Nephron progenitor cell (in vitro differentiated cells): Measurements from ENCODE around the gene CREB1.
"Not testable (repeated sequence)": the region's sequence is repeated elsewhere in the genome, so short reads cannot be mapped to it uniquely, and the experiment has no call there.

ENCODE experiments used
- DNase-seq: peaks from one replicate; pipeline ENCODE4 v3.0.0; 2021
- H3K27ac Mint-ChIP-seq: 2 replicates; pipeline ENCODE4 v1.8.0; 2021; ENCODE audit warnings: mild to moderate bottlenecking, moderate library complexity, mixed read lengths
- H3K27me3 Mint-ChIP-seq: 2 replicates; pipeline ENCODE4 v1.8.0; 2021; ENCODE audit warnings: mild to moderate bottlenecking, low read depth, mixed read lengths; ENCODE audit not compliant: poor library complexity
- H3K36me3 Mint-ChIP-seq: 2 replicates; pipeline ENCODE4 v1.8.0; 2021; ENCODE audit warnings: low read depth, mixed read lengths
- H3K4me1 Mint-ChIP-seq: 2 replicates; pipeline ENCODE4 v1.8.0; 2021; ENCODE audit warnings: mixed read lengths
- H3K4me3 Mint-ChIP-seq: 2 replicates; pipeline ENCODE4 v1.8.0; 2021; ENCODE audit warnings: mild to moderate bottlenecking, moderate library complexity, mixed read lengths
- H3K9me3 Mint-ChIP-seq: 2 replicates; pipeline ENCODE4 v1.8.0; 2021; ENCODE audit warnings: mild to moderate bottlenecking, moderate library complexity, mixed read lengths
- CTCF ChIP-seq: fragments of 200-600 bp; sonication (generic); IDR thresholded peaks from 2 replicates; pipeline ENCODE4 v1.5.0; 2021; ENCODE audit warnings: antibody characterized with exemption

The CREB1 gene

GRCh38 chr2:207491086-207491485 lies 38.7 kb upstream of the CREB1 start:
- peaks cover 4% of the 10 kb centered on the region for H3K27me3 Mint-ChIP-seq
- no peaks in the 10 kb centered on the region for H3K9me3 Mint-ChIP-seq
- no peak for TF ChIP-seq CTCF
- H3K27ac Mint-ChIP-seq = no peak overlapping the region
- no peak for DNase-seq
- H3K4me3 Mint-ChIP-seq = no peak overlapping the region
- H3K36me3 Mint-ChIP-seq = no peaks in the 10 kb centered on the region
- H3K4me1 Mint-ChIP-seq = peaks cover 14% of the 10 kb centered on the region

DNA sequence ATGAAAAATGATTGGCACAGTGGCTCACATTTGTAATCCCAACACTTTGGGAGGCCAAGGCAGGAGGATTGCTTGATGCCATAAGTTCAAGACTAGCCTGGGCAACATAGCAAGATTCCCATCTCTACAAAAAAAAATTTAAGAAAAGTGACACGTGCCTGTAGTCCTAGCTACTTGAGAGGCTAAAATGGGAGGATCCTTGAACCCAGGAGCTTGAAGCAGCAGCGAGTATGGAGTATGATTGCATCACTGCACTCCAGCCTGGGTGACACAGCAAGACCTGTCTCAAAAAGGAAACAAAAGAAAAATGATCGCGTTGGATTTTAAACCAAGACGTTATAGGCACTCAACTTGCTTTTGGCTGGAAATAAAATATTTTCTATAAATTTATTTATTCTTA lies 37.8 kb upstream of the CREB1 start:
- no peak overlapping the region for H3K27ac Mint-ChIP-seq
- no peaks in the 10 kb centered on the region for H3K36me3 Mint-ChIP-seq
- peaks cover 5% of the 10 kb centered on the region for H3K27me3 Mint-ChIP-seq
- DNase-seq = no peak
- no peak for TF ChIP-seq CTCF
- no peak overlapping the region for H3K4me3 Mint-ChIP-seq
- H3K4me1 Mint-ChIP-seq = peaks cover 14% of the 10 kb centered on the region
- H3K9me3 Mint-ChIP-seq = no peaks in the 10 kb centered on the region

GRCh38 chr2:207492461-207492860 lies 37.3 kb upstream of the CREB1 start:
- no peak overlapping the region for H3K27ac Mint-ChIP-seq
- no peak for DNase-seq
- peaks cover 14% of the 10 kb centered on the region for H3K4me1 Mint-ChIP-seq
- no peak overlapping the region for H3K4me3 Mint-ChIP-seq
- H3K27me3 Mint-ChIP-seq = peaks cover 7% of the 10 kb centered on the region
- TF ChIP-seq CTCF = no peak
- H3K9me3 Mint-ChIP-seq = no peaks in the 10 kb centered on the region
- no peaks in the 10 kb centered on the region for H3K36me3 Mint-ChIP-seq

DNA sequence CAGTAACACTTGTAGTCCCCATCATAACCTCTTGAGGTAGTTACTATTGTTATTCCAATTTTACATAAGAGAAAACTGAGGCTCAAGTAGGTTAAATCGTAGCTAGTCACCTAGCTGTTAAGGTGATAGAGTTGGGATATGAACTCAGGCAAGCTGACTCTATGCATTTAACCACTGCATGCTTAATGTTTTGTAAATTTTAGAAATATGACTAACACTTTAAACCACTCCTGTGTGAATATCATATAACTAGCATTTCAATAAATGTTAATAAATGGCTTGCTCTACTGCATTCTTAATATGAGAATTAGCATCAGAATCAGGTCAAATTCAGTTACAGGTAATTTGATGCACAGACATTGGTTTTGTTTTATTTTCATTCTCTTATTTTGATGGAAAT lies 35.6 kb upstream of the CREB1 start:
- Mint-ChIP-seq H3K4me3 (no peak overlapping the region), H3K36me3 (no peaks in the 10 kb centered on the region), H3K4me1 (peaks cover 17% of the 10 kb centered on the region), H3K9me3 (no peaks in the 10 kb centered on the region), H3K27ac (no peak overlapping the region), H3K27me3 (peaks cover 3% of the 10 kb centered on the region)
- TF ChIP-seq CTCF = no peak
- no peak for DNase-seq

DNA sequence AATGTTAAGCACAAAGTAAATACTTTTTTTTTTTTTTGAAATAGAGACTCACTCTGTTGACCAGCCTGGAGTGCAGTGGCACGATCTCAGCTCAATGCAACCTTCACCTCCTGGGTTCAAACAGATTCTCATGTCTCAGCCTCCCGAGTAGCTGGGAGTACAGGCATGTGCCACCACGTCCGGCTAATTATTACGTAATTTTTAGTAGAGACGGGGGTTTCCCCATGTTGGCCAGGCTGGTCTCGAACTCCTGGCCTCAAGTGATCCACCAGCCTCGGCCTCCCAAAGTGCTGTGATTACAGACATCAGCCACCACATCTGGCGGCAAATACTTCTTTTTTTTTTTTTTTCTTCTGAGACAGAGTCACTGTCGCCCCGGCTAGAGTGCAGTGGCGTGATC lies 32.8 kb upstream of the CREB1 start:
- H3K9me3 Mint-ChIP-seq, H3K4me3 Mint-ChIP-seq, DNase-seq, H3K27ac Mint-ChIP-seq, H3K36me3 Mint-ChIP-seq, H3K27me3 Mint-ChIP-seq, H3K4me1 Mint-ChIP-seq: not testable (repeated sequence)

DNA sequence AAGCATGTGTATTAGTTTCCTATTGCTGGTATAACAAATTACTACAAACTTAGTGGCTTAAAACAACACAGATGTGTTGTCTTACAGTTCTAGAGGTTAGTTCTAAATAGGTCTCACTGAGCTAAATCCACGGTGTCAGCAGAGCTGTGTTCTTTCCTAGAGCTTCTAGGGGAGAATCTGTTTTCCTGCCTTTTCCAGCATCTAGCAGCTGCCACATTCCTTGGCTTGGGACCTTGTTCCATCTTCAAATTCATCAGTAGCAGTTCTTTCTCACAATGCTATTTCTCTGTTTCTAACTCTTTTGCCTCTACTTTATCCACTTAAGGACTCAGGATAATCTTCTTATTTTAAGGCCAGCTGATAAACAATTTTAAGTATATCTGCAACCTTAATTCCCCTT lies 32.2 kb upstream of the CREB1 start:
- no peak for TF ChIP-seq CTCF
- H3K27ac Mint-ChIP-seq = no peak overlapping the region
- no peak for DNase-seq
- H3K9me3 Mint-ChIP-seq = no peaks in the 10 kb centered on the region
- H3K4me1 Mint-ChIP-seq = peaks cover 7% of the 10 kb centered on the region
- H3K36me3 Mint-ChIP-seq = no peaks in the 10 kb centered on the region
- H3K27me3 Mint-ChIP-seq = peaks cover 3% of the 10 kb centered on the region
- no peak overlapping the region for H3K4me3 Mint-ChIP-seq
